HEK293T (cell line): Measurements from ENCODE around the gene FHOD3.

Experiments
- ARNT ChIP-seq: fragments of 450-650 bp; IDR thresholded peaks from 2 replicates; pipeline ENCODE4 v1.6.1; 2017; ENCODE audit warnings: mild to moderate bottlenecking
- BHLHE40 ChIP-seq: fragments of 450-650 bp; IDR thresholded peaks from 2 replicates; pipeline ENCODE4 v1.6.1; 2016; ENCODE audit warnings: mild to moderate bottlenecking, moderate library complexity, borderline replicate concordance
- CTBP1 ChIP-seq: fragments of 450-650 bp; IDR thresholded peaks from 2 replicates; pipeline ENCODE4 v1.6.1; 2016; ENCODE audit warnings: borderline replicate concordance
- ELF4 ChIP-seq: fragments of 450-650 bp; IDR thresholded peaks from 2 replicates; pipeline ENCODE4 v1.6.1; 2017; ENCODE audit warnings: antibody characterized with exemption
- FOXA1 ChIP-seq: fragments of 450-650 bp; IDR thresholded peaks from 2 replicates; pipeline ENCODE4 v1.6.1; 2016; ENCODE audit warnings: mild to moderate bottlenecking
- FOXM1 ChIP-seq: fragments of 450-650 bp; IDR thresholded peaks from 2 replicates; pipeline ENCODE4 v1.6.1; 2017; ENCODE audit warnings: mild to moderate bottlenecking, borderline replicate concordance
- HDGF ChIP-seq: fragments of 450-650 bp; IDR thresholded peaks from 2 replicates; pipeline ENCODE4 v1.6.1; 2017; ENCODE audit warnings: antibody characterized with exemption, borderline replicate concordance
- LEF1 ChIP-seq: fragments of 450-650 bp; IDR thresholded peaks from 2 replicates; pipeline ENCODE4 v1.6.1; 2017; ENCODE audit warnings: mild to moderate bottlenecking, borderline replicate concordance
- NFRKB ChIP-seq: fragments of 450-650 bp; IDR thresholded peaks from 2 replicates; pipeline ENCODE4 v1.6.1; 2016; ENCODE audit warnings: mild to moderate bottlenecking, moderate library complexity
- PKNOX1 ChIP-seq: fragments of 450-650 bp; IDR thresholded peaks from 2 replicates; pipeline ENCODE4 v1.6.1; 2016
- SP1 ChIP-seq: fragments of 450-650 bp; IDR thresholded peaks from 2 replicates; pipeline ENCODE4 v1.6.1; 2017
- SUZ12 ChIP-seq: fragments of 450-650 bp; IDR thresholded peaks from 2 replicates; pipeline ENCODE4 v1.6.1; 2016; ENCODE audit warnings: mild to moderate bottlenecking
- TARDBP ChIP-seq: fragments of 450-650 bp; IDR thresholded peaks from 2 replicates; pipeline ENCODE4 v1.6.1; 2016
- ZNF384 ChIP-seq: fragments of 450-650 bp; IDR thresholded peaks from 2 replicates; pipeline ENCODE4 v1.6.1; 2016

GRCh38 chr18:36440614-36441013 is 143.1 kb downstream of the FHOD3 start:
- TF ChIP-seq FOXM1 = no peak
- TF ChIP-seq FOXA1 = no peak
- TF ChIP-seq BHLHE40 = no peak
- no peak for TF ChIP-seq PKNOX1
- TF ChIP-seq ELF4 = no peak
- TF ChIP-seq SUZ12 = no peak
- TF ChIP-seq ZNF384 = no peak
- TF ChIP-seq NFRKB = no peak
- TF ChIP-seq CTBP1 = no peak
- TF ChIP-seq TARDBP = no peak
- TF ChIP-seq ARNT = no peak
- TF ChIP-seq HDGF = no peak
- no peak for TF ChIP-seq SP1
- TF ChIP-seq LEF1 = no peak
